ENCODE measurements around the gene DACT2. TPM values are rescaled to one million over a fixed set of nuclear protein-coding genes. Genes with fewer than 3 reads are reported as not detected.

The DACT2 gene
- total RNA-seq, 1 experiment from 2014 or later: 21.1 TPM

- Mint-ChIP-seq H3K9me3 (ENCODE audit: unreplicated experiment) (no peaks in the 10 kb centered on the region), H3K4me3 (ENCODE audit: unreplicated experiment) (no peak overlapping the region), H3K27me3 (ENCODE audit: insufficient read depth, unreplicated experiment) (no peaks in the 10 kb centered on the region), H3K27ac (ENCODE audit: unreplicated experiment) (no peak overlapping the region), H3K4me1 (ENCODE audit: low read depth, unreplicated experiment) (no peaks in the 10 kb centered on the region), H3K36me3 (ENCODE audit: insufficient read depth, unreplicated experiment) (no peaks in the 10 kb centered on the region)
- intact Hi-C loops (cut with micrococcal nuclease; ENCODE audit: unreplicated experiment): no loop called here
- no peaks in the 10 kb centered on the region for H3K36me3 ChIP-seq (ENCODE audit: control insufficient read depth, insufficient read depth, low read length)
- no peaks in the 10 kb centered on the region for H3K27me3 ChIP-seq (replicated peaks; ENCODE audit: control insufficient read depth, insufficient read depth, low read length)
- TF ChIP-seq CTCF (IDR thresholded peaks at IDR 0.05; ENCODE audit: insufficient read depth in 1 of 2, low read depth in 1 of 2, low read length in 1 of 2, severe bottlenecking in 1 of 2, unreplicated experiment in 1 of 2): no peak
- ChIA-PET CTCF (no interaction called here), POLR2A (no interaction called here)
- no peaks in the 10 kb centered on the region for H3K9me3 ChIP-seq
- peaks cover 10% of the 10 kb centered on the region for H3K4me1 ChIP-seq
- H3K4me3 ChIP-seq (ENCODE audit: low read depth, low read length): no peak overlapping the region
- DNase-seq: no peak
- no TSS peak for BruUV-seq (replicated peaks)
Measured at GRCh38 chr6:168367285-168367751, 47.7 kb upstream of the DACT2 start.

GRCh38 chr6:168366473-168366872, 46.9 kb upstream of the DACT2 start:
- Histone ChIP-seq H3K4me1 (peaks cover 4% of the 10 kb centered on the region), H3K27me3 (replicated peaks; ENCODE audit: control insufficient read depth, insufficient read depth, low read length) (no peaks in the 10 kb centered on the region), H3K4me3 (ENCODE audit: low read depth, low read length) (no peak overlapping the region), H3K9me3 (no peaks in the 10 kb centered on the region), H3K36me3 (ENCODE audit: control insufficient read depth, insufficient read depth, low read length) (no peaks in the 10 kb centered on the region)
- no peaks in the 10 kb centered on the region for H3K9me3 Mint-ChIP-seq (ENCODE audit: unreplicated experiment)
- H3K36me3 Mint-ChIP-seq (ENCODE audit: insufficient read depth, unreplicated experiment): no peaks in the 10 kb centered on the region
- no peak overlapping the region for H3K27ac Mint-ChIP-seq (ENCODE audit: unreplicated experiment)
- no peaks in the 10 kb centered on the region for H3K27me3 Mint-ChIP-seq (ENCODE audit: insufficient read depth, unreplicated experiment)
- no peak overlapping the region for H3K4me3 Mint-ChIP-seq (ENCODE audit: unreplicated experiment)
- POLR2A ChIA-PET: no interaction called here
- no peak for DNase-seq
- H3K4me1 Mint-ChIP-seq (ENCODE audit: low read depth, unreplicated experiment): no peaks in the 10 kb centered on the region
- no peak for TF ChIP-seq CTCF (IDR thresholded peaks at IDR 0.05; ENCODE audit: insufficient read depth in 1 of 2, low read depth in 1 of 2, low read length in 1 of 2, severe bottlenecking in 1 of 2, unreplicated experiment in 1 of 2)
- intact Hi-C loops (cut with micrococcal nuclease; ENCODE audit: unreplicated experiment): no loop called here
- BruUV-seq (replicated peaks): no TSS peak
- CTCF ChIA-PET: no interaction called here

GRCh38 chr6:168365422-168366165, 46.0 kb upstream of the DACT2 start:
- Histone ChIP-seq H3K9me3 (no peaks in the 10 kb centered on the region), H3K36me3 (ENCODE audit: control insufficient read depth, insufficient read depth, low read length) (no peaks in the 10 kb centered on the region), H3K4me1 (peaks cover 4% of the 10 kb centered on the region; the same call in 1 of the 2 replicates), H3K27me3 (replicated peaks; ENCODE audit: control insufficient read depth, insufficient read depth, low read length) (no peaks in the 10 kb centered on the region), H3K4me3 (ENCODE audit: low read depth, low read length) (no peak overlapping the region)
- Mint-ChIP-seq H3K27me3 (ENCODE audit: insufficient read depth, unreplicated experiment) (no peaks in the 10 kb centered on the region), H3K4me1 (ENCODE audit: low read depth, unreplicated experiment) (no peaks in the 10 kb centered on the region), H3K4me3 (ENCODE audit: unreplicated experiment) (no peak overlapping the region), H3K9me3 (ENCODE audit: unreplicated experiment) (no peaks in the 10 kb centered on the region), H3K36me3 (ENCODE audit: insufficient read depth, unreplicated experiment) (no peaks in the 10 kb centered on the region), H3K27ac (ENCODE audit: unreplicated experiment) (no peak overlapping the region)
- no peak for TF ChIP-seq CTCF (IDR thresholded peaks at IDR 0.05; ENCODE audit: insufficient read depth in 1 of 2, low read depth in 1 of 2, low read length in 1 of 2, severe bottlenecking in 1 of 2, unreplicated experiment in 1 of 2)
- DNase-seq: no peak
- CTCF ChIA-PET: no interaction called here
- intact Hi-C loops (cut with micrococcal nuclease; ENCODE audit: unreplicated experiment): no loop called here
- BruUV-seq (replicated peaks): no TSS peak
- POLR2A ChIA-PET: interaction anchor here (0.6 kb wide), 1 partner anchor 18 kb away, joined by 3 read pairs; no protein-coding TSS in a partner anchor

Measured in Caco-2 (cell line).